ENCODE measurements around the gene UCHL5. TPM values are rescaled to one million over a fixed set of nuclear protein-coding genes. Genes with fewer than 3 reads are reported as not detected.

Gene UCHL5
- polyA plus RNA-seq, 1 donor from 2014 or later: 28.8 TPM

DNA sequence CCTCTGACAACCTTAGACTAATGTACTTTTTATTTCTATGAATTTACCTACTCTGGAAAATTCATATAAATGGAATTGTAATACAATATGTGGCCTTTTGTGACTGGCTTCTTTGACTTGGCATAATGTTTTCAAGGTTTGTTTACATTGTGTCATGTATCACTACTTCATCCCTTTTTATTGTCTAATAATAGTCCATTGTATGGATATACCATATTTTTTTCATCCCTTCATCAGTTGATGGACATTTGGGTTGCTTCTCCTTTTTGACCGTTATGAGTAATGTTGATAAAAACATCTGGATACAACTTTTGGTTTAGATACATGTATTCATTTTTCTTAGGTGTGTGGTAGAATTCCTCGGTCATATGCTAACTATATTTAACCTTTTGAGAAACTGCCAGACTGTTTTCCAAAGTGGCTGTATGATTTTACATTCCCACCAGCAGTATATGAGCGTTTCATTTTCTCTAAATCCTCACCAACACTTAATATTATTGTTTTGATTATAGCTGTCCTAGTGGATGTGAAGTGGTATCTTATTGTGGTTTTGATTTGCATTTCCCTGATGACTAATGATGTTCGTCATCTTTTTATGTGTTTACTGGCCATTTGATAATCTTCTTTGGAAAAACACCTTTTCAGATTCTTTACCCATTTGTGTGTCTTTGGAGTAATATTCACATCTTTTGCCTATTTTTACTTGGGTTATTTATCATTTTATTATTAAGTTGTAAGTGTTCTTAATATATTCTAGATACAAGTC is 3.7 kb upstream of the UCHL5 start:
- no peak overlapping the region for H3K9ac ChIP-seq (ENCODE audit: low read length)
- no peak overlapping the region for H3K4me2 ChIP-seq (ENCODE audit: low read length)
- no peak overlapping the region for H3K27ac ChIP-seq (ENCODE audit: low read length)
- H3K4me3 ChIP-seq (ENCODE audit: low read length): no peak overlapping the region
- H3K9me3 ChIP-seq (ENCODE audit: low read length): no peaks in the 10 kb centered on the region
- H3K36me3 ChIP-seq (ENCODE audit: insufficient read depth, low read length): no peaks in the 10 kb centered on the region
- no peak overlapping the region for H2AFZ ChIP-seq (ENCODE audit: low read depth, low read length)
- H4K20me1 ChIP-seq (ENCODE audit: insufficient read depth): no peaks in the 10 kb centered on the region
- no peaks in the 10 kb centered on the region for H3K27me3 ChIP-seq (ENCODE audit: insufficient read depth, low read depth, low read length)
- H3K9me2 ChIP-seq (ENCODE audit: insufficient read depth, low read length): no peaks in the 10 kb centered on the region
- H3K79me2 ChIP-seq (replicated peaks; ENCODE audit: insufficient read depth, low read length): peaks cover 88% of the 10 kb centered on the region
- TF ChIP-seq TAF1 (IDR thresholded peaks at IDR 0.05; ENCODE audit: low read depth) (no peak), RAD21 (conservative IDR thresholded peaks at IDR 0.05) (no peak), EP300 (conservative IDR thresholded peaks at IDR 0.05; ENCODE audit: poor library complexity, severe bottlenecking) (no peak), EZH2 (IDR thresholded peaks at IDR 0.05; ENCODE audit: borderline replicate concordance, insufficient read depth, low read length, poor library complexity, severe bottlenecking) (no peak), POLR2AphosphoS5 (IDR thresholded peaks at IDR 0.05) (no peak), MXI1 (conservative IDR thresholded peaks at IDR 0.05; ENCODE audit: poor library complexity, severe bottlenecking) (no peak), CTCF (IDR thresholded peaks at IDR 0.05; ENCODE audit: poor library complexity, severe bottlenecking) (no peak), SMC3 (conservative IDR thresholded peaks at IDR 0.05; ENCODE audit: poor library complexity) (no peak)
- TF ChIP-seq, protein P1, sequence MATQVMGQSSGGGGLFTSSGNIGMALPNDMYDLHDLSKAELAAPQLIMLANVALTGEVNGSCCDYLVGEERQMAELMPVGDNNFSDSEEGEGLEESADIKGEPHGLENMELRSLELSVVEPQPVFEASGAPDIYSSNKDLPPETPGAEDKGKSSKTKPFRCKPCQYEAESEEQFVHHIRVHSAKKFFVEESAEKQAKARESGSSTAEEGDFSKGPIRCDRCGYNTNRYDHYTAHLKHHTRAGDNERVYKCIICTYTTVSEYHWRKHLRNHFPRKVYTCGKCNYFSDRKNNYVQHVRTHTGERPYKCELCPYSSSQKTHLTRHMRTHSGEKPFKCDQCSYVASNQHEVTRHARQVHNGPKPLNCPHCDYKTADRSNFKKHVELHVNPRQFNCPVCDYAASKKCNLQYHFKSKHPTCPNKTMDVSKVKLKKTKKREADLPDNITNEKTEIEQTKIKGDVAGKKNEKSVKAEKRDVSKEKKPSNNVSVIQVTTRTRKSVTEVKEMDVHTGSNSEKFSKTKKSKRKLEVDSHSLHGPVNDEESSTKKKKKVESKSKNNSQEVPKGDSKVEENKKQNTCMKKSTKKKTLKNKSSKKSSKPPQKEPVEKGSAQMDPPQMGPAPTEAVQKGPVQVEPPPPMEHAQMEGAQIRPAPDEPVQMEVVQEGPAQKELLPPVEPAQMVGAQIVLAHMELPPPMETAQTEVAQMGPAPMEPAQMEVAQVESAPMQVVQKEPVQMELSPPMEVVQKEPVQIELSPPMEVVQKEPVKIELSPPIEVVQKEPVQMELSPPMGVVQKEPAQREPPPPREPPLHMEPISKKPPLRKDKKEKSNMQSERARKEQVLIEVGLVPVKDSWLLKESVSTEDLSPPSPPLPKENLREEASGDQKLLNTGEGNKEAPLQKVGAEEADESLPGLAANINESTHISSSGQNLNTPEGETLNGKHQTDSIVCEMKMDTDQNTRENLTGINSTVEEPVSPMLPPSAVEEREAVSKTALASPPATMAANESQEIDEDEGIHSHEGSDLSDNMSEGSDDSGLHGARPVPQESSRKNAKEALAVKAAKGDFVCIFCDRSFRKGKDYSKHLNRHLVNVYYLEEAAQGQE (IDR thresholded peaks at IDR 0.05; ENCODE audit: borderline replicate concordance): no peak
- H3F3A ChIP-seq (ENCODE audit: insufficient read depth, low read length, poor library complexity, severe bottlenecking): peaks cover 8% of the 10 kb centered on the region

DNA sequence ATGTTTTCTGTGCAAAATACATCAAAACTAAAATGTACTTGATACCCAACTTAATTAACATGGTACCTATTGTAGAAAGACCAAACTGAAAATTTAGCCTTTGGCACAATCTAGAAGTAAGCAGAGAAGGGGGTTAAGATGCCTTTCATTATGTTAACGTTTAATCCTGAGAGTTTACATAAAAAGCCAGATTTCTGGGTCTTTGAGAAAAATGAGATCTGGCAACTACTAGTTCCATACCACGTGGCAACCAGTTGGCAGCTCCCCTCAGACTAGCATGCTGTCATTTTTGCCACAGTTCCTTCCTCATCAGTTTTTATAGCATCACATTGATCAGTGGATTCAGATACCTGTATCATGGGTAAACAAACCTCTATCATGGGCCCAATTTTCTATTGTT is 1.8 kb upstream of the UCHL5 start:
- Histone ChIP-seq H2AFZ (ENCODE audit: low read depth, low read length) (no peak overlapping the region), H3K4me3 (ENCODE audit: low read length) (peak overlapping the region; percentile 88), H3K9me2 (ENCODE audit: insufficient read depth, low read length) (no peaks in the 10 kb centered on the region), H3K4me2 (ENCODE audit: low read length) (peak overlapping the region; percentile 97), H3K36me3 (ENCODE audit: insufficient read depth, low read length) (no peaks in the 10 kb centered on the region), H3K9me3 (ENCODE audit: low read length) (no peaks in the 10 kb centered on the region), H3K27me3 (ENCODE audit: insufficient read depth, low read depth, low read length) (no peaks in the 10 kb centered on the region), H3F3A (ENCODE audit: insufficient read depth, low read length, poor library complexity, severe bottlenecking) (peaks cover 8% of the 10 kb centered on the region), H3K79me2 (replicated peaks; ENCODE audit: insufficient read depth, low read length) (peaks cover 87% of the 10 kb centered on the region), H3K9ac (ENCODE audit: low read length) (peak overlapping the region; percentile 98), H3K27ac (ENCODE audit: low read length) (no peak overlapping the region), H4K20me1 (ENCODE audit: insufficient read depth) (no peaks in the 10 kb centered on the region)
- TF ChIP-seq MXI1 (conservative IDR thresholded peaks at IDR 0.05; ENCODE audit: poor library complexity, severe bottlenecking) (peak; percentile 24), EP300 (conservative IDR thresholded peaks at IDR 0.05; ENCODE audit: poor library complexity, severe bottlenecking) (no peak)
- TF ChIP-seq, protein P1 (IDR thresholded peaks at IDR 0.05; ENCODE audit: borderline replicate concordance): no peak
